Measurements from ENCODE around the gene ADGRB2.

The ADGRB2 gene, protein sequence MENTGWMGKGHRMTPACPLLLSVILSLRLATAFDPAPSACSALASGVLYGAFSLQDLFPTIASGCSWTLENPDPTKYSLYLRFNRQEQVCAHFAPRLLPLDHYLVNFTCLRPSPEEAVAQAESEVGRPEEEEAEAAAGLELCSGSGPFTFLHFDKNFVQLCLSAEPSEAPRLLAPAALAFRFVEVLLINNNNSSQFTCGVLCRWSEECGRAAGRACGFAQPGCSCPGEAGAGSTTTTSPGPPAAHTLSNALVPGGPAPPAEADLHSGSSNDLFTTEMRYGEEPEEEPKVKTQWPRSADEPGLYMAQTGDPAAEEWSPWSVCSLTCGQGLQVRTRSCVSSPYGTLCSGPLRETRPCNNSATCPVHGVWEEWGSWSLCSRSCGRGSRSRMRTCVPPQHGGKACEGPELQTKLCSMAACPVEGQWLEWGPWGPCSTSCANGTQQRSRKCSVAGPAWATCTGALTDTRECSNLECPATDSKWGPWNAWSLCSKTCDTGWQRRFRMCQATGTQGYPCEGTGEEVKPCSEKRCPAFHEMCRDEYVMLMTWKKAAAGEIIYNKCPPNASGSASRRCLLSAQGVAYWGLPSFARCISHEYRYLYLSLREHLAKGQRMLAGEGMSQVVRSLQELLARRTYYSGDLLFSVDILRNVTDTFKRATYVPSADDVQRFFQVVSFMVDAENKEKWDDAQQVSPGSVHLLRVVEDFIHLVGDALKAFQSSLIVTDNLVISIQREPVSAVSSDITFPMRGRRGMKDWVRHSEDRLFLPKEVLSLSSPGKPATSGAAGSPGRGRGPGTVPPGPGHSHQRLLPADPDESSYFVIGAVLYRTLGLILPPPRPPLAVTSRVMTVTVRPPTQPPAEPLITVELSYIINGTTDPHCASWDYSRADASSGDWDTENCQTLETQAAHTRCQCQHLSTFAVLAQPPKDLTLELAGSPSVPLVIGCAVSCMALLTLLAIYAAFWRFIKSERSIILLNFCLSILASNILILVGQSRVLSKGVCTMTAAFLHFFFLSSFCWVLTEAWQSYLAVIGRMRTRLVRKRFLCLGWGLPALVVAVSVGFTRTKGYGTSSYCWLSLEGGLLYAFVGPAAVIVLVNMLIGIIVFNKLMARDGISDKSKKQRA (N-terminal part only)

DNA sequence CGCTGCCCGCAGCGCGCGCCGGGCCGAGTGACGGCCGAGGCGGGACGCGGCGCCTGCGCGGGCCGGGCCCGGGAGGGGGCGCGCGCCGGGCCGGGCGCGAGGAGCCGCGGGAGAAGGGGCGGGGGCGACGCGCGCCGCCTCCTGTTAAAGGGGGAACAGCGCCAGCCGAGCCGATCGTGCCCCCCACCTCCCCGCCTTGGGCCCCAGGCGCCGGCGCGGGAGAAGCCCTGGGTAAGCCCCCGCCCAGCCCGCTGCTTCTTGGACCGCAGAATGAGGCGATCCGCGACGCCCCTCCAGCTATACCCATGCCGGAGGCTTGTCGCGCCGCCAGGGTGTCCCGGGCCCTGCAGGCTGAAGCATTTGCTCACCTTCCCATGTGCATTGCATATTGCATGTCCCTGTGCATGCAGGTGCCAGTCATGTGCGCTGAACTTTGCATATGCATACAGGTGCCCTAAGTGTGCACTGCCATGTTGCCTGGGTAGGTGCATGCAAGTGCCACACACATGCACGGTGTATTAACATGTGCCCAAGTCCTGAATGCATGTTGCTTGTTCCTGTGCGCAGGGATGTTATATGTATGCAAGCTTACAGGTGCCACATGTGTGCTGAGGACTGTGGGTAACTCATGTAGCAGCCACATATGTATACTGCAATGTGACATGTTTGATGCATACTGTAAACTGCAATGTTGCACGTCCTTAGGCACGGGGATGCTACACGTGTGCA is at the start of gene ADGRB2:
Gene ADGRB2 (minus strand): TSS at position 29 of the 729 bp plus-strand sequence. CDS start 7,119 bp downstream, outside the sequence.
- no peak for DNase-seq (ENCODE audit: low read depth in 2 of 2, low spot score in 1 of 2)

DNA sequence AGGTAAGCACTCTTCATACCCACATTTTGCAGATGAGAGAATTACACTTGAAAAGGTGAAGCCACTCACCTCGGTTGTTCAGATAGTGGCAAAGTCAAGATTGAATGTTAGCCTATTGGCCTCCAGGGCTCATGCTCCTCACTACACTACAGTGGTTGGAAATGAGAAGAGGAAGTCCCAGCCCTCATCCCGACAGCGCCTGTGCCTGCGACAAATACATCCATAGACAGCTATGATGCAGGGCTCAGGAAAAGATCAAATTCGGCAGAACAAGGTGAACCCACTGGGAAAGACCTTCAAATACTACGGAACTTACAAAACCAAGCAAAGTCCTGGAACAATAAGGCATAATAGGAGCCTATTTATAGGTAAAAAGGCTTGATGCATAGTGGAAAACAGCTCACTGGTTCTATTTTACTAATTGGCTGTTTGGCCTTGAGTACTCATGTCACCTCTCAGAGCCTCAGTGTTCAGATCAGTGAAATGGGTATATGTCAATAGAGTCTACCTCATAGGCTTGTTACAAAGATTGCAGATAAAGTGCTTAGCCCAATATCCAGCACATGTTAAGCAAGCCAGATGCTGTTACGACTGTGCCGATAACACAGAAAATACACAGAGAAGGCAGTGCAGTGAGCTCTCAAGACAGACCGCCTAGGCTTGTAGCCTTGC is 48.2 kb upstream of the ADGRB2 start:
- no peak for DNase-seq (ENCODE audit: low read depth in 2 of 2, low spot score in 1 of 2)

DNA sequence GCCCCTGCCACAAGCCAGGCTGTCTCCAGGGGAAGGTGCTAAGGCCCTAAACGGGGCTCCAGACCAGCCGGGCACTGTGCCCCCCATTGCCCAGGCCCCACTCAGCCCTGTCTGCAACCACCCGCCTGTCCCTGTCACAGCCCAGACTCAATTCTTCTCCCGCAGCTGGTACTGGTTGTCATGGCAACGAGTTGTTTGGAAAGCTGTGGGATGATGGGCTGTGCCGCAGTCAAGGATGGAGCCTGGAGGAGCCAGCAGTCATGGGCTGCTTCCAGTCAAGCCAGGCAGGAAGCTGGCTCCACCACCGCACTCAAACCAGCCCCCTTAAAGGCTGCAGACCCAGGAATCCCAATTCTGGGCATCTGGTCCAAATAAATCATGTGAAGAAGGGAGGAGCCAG is 47.5 kb upstream of the ADGRB2 start:
- no peak for DNase-seq (ENCODE audit: low read depth in 2 of 2, low spot score in 1 of 2)

DNA sequence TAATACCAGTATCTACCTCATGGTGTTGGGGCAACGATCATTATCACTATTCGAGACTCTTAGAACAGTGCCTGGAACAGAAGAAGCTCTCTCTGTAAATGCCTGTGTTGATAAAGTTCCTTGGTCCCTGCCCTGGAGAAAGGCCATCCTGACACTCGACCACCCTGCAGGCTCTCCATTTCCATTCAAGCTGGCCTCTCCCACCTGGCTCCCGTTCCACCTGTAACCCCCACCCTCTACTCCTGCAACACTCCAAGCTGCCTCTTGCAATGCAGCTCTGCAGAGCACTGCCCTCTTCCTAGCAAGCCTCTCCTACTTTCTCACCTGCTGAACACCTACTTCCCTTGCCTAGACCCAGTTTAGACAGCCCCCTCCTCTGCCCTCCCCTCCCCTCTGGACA is 45.6 kb upstream of the ADGRB2 start:
- DNase-seq (ENCODE audit: low read depth in 2 of 2, low spot score in 1 of 2): no peak

DNA sequence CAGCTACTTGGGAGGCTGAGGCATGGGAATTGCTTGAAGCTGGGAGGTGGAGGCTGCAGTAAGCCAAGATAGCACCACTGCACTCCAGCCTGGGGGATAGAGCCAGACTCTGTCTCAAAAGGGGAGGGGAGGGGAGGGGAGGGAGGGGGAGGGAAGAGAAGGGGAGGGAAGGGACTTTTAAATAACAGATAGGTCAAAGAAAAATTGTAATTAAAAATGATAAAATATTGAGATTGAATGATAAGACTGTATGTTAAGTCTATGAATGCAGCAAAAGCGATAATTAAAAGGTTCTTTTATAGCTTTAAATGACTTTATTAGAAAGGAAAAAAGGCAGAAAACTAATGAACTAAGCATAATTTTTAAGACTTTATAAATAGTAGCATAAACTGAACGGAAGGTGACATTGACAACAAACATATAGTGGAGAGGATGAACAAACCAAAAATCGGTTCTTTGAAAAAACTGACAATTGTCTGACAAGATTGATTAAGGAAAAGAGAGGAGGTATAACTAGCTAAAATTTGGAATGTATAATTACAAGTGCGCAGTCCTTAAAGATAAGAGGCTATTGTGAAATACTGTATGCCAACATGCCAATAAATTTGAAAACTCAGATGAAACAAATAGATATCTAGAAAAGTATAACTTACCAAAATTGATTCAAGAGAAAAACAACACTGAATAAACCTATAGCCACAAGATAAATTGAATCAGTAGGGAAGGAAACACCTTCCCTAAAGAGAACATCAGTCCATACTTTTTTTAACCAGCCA is 43.3 kb upstream of the ADGRB2 start:
- no peak for DNase-seq (ENCODE audit: low read depth in 2 of 2, low spot score in 1 of 2)

DNA sequence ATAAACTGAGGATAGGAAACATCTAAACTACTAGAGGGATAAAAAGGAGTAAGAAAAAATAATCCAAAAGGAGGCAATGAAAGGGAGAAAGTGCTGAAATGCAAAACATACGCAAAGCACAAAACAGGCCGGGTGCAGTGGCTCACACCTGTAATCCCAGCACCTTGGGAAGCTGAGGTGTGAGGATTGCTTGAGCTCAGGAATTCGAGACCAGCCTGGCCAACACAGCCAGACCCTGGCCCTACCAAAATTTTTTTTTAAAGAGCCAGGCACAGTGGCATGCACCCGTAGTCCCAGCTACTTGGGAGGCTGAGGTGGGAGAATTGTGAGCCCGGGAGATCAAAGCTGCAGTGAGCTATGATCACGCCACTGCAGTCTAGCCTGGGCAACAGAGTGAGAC is 41.2 kb upstream of the ADGRB2 start:
- DNase-seq (ENCODE audit: low read depth in 2 of 2, low spot score in 1 of 2): no peak

DNA sequence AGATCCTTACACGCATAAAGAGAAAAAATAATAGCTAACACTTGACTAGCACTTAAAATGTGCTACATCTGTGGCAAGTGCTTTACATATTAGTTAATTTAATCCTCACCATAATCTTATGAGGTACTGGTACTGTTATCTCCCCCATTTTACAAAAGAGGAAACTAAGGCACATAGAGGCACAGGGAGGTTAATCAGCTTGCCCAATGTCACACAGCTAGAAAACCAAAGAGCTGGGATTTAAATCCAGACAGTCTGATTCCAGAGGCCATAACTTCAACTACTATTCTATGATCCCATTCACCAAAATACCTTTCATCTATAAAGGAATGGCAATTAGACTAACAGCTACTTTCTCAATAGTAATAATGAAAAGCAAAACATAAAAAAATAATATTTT is 40.0 kb upstream of the ADGRB2 start:
- no peak for DNase-seq (ENCODE audit: low read depth in 2 of 2, low spot score in 1 of 2)

DNA sequence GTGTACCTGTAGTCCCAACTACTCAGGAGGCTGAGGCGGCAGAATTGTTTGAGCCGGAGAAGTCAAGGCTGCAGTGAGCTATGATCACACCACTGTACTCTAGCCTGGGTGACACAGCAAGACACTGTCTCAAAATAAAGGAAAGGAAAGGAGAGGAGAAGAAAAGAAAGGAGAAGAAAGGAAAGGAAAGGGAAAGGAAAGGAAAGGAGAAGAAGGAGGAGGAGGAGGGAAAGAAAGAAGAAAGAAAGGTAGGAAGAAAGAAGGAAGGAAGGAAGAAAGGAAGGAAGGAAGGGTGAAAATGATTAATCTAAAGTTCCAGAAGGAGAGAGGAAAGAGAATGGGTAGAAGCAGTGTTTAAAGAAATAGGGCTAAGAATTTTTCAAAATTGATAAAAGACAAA is 39.5 kb upstream of the ADGRB2 start:
- DNase-seq (ENCODE audit: low read depth in 2 of 2, low spot score in 1 of 2): no peak

DNA sequence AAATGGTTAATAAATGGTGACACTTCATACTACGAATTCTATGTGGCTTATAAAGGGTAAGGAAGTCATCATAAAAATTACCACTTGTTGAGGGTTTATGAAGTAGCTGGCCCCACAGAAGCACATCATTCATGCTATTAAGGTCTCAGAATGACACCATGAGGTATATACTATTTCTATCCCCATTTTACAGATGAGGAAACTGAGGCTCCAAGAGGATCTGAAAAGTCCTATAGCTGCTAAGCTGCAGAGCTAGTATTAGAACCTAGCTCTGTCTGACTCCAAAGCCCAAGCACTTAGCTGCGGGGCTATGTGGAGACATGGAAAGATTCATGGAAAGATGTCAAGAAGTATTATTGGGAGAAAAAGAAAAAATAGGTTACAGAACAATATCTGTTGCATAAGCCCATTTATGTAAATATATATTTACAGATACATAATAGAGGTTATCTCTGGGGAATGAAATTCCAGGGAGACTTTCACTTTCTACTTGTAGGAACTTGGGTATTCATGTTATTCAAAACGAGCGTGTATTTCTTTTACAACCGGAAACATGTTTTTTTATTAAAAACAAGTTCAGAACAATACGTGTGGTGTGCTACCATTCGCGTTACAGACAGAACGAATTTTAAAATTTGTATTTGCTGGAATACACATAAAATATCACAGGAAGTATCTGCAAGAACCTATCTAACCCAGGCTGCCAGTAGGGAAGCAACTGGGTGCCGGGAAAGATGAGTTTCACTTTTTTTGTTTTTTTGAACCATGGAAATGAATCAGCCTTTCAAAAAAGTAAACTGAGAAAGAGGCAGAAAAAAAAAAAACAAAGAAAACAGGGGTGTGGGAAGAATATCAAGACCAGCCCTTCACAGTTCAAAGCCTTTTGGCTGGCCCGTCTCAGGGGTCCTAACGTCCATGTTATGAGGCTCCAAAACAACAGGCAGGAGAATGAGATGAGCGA is 38.3 kb upstream of the ADGRB2 start:
- DNase-seq (ENCODE audit: low read depth in 2 of 2, low spot score in 1 of 2): no peak

DNA sequence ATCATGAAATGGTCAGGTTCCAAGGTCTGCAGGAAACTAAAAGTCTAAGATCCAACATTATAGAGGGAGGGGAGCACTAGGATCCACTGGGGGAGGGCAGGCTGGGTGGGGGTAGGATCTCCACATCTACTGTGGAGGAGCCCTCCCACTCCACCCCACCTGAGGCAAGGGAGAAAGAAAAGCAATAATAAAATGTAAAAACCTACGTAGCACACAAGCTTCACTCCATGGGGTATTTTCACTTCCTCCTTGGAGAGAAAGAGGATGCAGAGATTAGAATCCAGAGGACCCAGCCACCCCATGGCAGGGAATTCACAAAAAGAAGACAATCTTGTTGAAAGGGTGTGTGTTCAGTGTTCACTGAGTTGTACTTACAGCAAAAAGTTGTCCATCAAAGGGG is 37.3 kb upstream of the ADGRB2 start:
- DNase-seq (ENCODE audit: low read depth in 2 of 2, low spot score in 1 of 2): no peak

DNA sequence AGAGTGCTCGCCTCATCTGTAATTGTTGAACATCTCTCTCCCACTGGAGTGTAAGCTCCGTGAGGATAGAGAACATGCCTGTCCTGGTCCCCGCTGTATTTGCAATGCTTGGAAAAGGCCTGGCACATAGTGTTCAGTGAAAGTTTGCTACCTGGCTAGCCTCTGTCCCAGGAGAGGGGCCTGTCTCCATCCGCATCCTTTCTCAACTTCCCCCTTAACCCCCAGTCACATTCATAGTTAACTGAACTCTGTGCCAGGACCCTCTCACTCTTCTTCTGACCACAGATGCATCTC is 36.5 kb upstream of the ADGRB2 start:
- no peak for DNase-seq (ENCODE audit: low read depth in 2 of 2, low spot score in 1 of 2)

DNA sequence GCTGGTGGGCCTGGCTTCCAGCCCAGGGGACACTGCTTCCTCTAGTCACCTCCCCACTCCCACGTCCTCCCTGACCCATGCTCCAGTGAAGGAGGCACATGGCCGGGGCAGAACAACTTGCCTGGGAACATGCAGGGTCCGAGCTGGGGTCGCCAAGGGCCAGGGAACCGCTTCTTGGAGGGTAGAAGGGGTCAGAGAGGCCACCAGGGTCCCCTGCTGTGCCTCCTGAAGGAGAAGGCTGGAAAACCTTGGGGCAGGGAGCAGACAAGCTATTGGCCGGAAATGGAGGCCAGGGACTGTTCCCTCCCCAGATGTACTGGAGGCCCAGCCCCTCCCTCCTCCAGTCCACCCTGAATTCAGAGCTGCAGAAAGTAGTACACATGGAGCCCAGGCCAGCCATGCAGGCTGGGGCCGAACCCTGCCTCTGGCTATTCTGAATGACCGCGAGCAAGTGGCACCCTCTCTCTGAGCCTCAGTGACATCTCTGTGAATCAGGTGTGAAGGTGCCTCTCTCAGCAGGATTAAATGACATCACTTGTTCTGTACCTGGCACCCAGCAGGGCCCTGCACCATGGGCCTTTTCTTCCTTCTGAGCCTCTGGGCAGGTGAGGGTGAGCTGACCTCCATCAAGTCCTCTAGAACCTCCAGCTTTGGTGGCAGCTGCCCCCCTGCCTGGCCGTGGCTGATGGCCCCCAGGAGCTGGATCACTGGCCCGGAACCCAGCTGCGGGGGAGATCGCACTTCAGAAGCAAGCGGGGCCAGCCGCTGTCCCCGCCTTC is 35.9 kb upstream of the ADGRB2 start:
- no peak for DNase-seq (ENCODE audit: low read depth in 2 of 2, low spot score in 1 of 2)

DNA sequence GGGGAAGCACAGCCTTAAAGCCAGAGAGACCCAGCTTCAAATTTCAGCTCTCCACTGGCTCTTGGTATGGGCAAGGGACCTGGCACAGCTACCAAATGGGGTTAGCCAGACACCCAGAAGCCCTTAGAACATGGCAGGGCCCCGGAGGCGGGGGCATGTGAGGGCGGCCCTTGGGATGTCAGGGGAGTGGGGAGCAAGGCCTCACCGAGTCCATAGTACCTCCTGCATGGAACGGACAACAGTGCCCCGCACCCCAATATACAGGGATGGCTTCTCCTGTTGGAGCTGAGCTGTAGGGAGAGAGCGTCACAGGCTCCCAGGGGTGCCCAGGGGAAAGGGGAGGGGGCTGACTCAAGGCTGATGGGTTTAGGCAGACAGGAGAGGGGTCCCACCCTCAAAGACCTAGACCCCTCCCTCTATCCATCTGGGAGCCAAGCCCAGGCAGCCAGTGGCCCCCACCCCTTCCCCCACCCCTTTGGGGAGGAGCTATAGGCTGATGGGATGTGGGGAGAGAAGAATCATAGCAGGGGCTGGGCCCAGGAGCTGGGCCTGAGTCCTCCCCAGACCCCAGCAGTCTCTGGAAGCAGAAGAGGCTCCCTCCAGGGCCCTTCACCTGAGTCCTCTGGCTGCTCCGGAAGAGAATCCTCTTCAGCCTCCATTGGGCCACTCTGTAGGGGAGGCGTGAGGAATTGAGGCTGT is 35.2 kb upstream of the ADGRB2 start:
- no peak for DNase-seq (ENCODE audit: low read depth in 2 of 2, low spot score in 1 of 2)

DNA sequence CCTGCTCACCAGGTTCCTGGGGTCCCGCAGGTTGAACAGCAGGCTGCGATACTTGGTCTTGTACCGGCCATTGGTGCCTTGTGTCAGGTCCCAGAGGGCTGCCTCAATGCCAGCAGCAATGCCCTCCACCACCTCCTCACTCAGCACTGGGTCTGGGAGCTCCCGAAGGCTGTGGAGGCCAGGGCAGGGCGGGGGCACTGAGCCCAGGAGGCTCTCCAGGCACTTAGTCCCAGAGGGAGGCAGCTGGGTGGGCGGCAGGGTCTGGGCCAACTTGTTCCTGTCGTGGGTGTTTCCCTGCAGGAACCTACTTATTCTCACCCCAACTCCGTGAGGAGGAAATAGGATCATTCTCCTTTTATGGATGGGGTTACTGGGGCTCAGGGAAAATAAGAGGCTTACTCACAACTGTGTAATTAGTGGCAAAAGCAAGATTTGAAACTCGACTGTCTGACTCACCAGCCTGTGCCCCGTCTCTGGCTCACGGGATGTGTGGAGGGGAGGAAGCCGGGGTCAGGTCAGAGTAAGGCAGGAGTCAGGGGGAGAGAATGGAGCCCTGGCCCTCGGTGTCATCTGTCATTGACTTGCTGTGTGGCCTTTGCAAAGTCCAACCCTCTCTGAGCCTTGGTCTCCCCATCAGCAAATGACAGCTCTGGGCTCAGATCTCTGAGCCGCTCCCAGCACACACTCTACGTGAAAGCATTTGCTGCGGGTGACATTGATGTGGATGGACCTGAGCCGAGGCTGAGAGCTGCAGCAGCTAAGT is 34.5 kb upstream of the ADGRB2 start:
- DNase-seq (ENCODE audit: low read depth in 2 of 2, low spot score in 1 of 2): no peak

DNA sequence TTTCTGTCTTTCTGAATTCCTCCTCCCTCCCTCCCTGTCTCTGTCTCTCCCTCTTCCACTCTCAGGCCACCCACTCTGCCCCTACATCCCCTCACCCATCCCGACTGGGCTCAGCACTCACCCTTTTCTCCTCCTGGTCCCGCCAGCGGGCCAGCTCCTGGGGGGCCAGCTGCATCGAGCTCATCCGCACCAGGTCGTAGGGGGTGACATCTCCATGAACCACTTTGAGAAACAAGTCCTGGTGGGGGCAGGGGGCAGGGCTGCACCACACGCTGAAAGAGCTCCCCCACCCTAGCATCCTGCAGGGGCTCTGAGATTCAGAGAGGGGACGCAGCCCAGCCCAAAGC is 33.9 kb upstream of the ADGRB2 start:
- no peak for DNase-seq (ENCODE audit: low read depth in 2 of 2, low spot score in 1 of 2)

DNA sequence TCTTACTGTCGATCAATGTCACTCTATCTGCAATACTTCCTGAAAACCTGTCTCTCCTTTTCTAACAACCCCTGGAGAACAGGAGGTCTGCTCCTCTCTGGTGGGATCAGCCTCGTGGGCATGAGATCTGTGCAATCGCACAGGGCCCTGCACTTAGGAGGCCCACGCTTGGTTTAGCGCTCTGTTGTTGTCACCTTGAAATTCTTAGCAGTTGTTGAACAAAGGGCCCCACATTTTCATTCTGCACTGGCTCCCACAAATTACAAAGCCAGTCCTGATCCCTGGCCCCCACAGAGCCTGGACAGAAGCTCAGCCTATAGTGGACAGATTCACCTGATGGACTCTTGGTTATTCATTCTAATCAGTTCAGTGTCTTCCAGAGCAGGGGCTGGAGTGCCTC is 33.1 kb upstream of the ADGRB2 start:
- no peak for DNase-seq (ENCODE audit: low read depth in 2 of 2, low spot score in 1 of 2)

DNA sequence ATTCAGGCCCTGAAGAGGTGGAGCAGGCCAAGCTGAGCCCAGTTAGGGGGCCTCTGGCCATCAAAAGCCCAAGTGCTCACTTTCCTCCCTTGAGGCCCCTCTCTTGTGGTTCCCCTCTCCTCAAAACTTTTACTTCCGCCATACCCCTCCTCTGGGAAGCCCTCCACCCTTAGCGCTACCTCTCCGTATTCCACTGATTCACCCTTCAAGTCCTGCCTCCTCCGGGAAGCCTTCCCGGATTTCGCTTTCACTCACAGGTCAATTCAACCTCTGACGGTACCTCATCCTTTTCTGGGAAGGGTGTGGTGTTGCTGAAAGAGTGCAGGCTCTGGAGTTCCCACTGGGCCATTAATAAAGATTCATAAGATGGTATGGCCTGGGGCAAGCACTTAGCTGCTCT is 32.6 kb upstream of the ADGRB2 start:
- no peak for DNase-seq (ENCODE audit: low read depth in 2 of 2, low spot score in 1 of 2)
